HFF-Myc (cell line): ENCODE data around the gene MYCBP2.

Experiments used
- DNase-seq: peaks from one replicate; pipeline ENCODE4 v3.0.0-alpha.2; 2011; ENCODE audit warnings: low read depth; ENCODE audit errors: extremely low read depth
- H3K4me3 ChIP-seq: replicated peaks from 2 replicates; pipeline ENCODE4 v1.5.1; 2011; ENCODE audit warnings: low read depth, mild to moderate bottlenecking, control low read depth, low read length
- CTCF ChIP-seq: IDR thresholded peaks from 2 replicates; pipeline ENCODE4 v1.5.1; 2012; ENCODE audit warnings: mild to moderate bottlenecking, low read depth, low read length, control low read depth; ENCODE audit errors: missing control alignments

MYCBP2 gene

GRCh38 chr13:77326905-77327604 is at the start of gene MYCBP2:
MYCBP2 (minus strand) TSS chr13:77327094; CDS start chr13:77326775, 319 bp downstream.
- TF ChIP-seq CTCF, result no peak
- H3K4me3 ChIP-seq, result peak within 1 kb of the TSS; percentile 83
- DNase-seq, result peak; percentile 97

- no peak for DNase-seq
- TF ChIP-seq CTCF, result no peak
Observed at GRCh38 chr13:77375560-77376108, 48.7 kb upstream of the MYCBP2 start.

GRCh38 chr13:77374786-77375185 is 47.9 kb upstream of the MYCBP2 start:
- no peak for DNase-seq
- H3K4me3 ChIP-seq, result no peak overlapping the region
- TF ChIP-seq CTCF, result no peak

More at GRCh38 chr13:77375560-77376108, 48.7 kb upstream of the MYCBP2 start:
- no peak overlapping the region for H3K4me3 ChIP-seq

- no peak for TF ChIP-seq CTCF
Observed at GRCh38 chr13:77374339-77374738, 47.4 kb upstream of the MYCBP2 start.

GRCh38 chr13:77373502-77373901 is 46.6 kb upstream of the MYCBP2 start:
- no peak for TF ChIP-seq CTCF
- H3K4me3 ChIP-seq, result no peak overlapping the region
- no peak for DNase-seq

More at GRCh38 chr13:77374339-77374738, 47.4 kb upstream of the MYCBP2 start:
- no peak for DNase-seq
- H3K4me3 ChIP-seq, result no peak overlapping the region

GRCh38 chr13:77372275-77372674 is 45.4 kb upstream of the MYCBP2 start:
- TF ChIP-seq CTCF, result no peak
- H3K4me3 ChIP-seq, result no peak overlapping the region
- DNase-seq, result no peak
